NB4 (cell line): ENCODE results near the gene PRPSAP2.

Experiments used
- POLR2A ChIP-seq: IDR thresholded peaks from 2 replicates; pipeline ENCODE4 v1.6.1; 2011; ENCODE audit warnings: mild to moderate bottlenecking; ENCODE audit not compliant: insufficient read length; ENCODE audit errors: extremely low read depth
- TF ChIP-seq, protein P1 (sequence below): IDR thresholded peaks from one replicate; pipeline ENCODE4 v1.5.1; 2012; ENCODE audit warnings: low read depth, low read length

DNA sequence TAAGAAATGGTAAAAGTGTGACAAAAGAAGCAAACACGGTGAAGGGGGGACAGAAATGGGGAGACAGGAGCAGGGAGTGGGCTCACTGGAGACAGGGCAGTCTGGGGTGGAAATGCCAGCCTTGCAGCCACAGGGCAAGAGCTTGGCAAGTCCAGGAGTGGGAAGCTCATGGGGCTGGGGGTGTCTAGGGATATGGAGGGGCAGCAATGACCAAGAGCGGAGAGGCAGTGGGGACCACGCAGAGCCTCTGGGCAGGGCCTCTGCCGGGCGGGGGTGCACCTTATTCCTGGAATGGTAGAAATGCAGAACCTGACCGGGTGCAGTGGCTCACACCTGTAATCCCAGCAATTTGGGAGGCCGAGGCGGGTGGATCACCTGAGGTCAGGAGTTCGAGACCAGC is 106.6 kb downstream of the PRPSAP2 start:
- TF ChIP-seq, protein P1, sequence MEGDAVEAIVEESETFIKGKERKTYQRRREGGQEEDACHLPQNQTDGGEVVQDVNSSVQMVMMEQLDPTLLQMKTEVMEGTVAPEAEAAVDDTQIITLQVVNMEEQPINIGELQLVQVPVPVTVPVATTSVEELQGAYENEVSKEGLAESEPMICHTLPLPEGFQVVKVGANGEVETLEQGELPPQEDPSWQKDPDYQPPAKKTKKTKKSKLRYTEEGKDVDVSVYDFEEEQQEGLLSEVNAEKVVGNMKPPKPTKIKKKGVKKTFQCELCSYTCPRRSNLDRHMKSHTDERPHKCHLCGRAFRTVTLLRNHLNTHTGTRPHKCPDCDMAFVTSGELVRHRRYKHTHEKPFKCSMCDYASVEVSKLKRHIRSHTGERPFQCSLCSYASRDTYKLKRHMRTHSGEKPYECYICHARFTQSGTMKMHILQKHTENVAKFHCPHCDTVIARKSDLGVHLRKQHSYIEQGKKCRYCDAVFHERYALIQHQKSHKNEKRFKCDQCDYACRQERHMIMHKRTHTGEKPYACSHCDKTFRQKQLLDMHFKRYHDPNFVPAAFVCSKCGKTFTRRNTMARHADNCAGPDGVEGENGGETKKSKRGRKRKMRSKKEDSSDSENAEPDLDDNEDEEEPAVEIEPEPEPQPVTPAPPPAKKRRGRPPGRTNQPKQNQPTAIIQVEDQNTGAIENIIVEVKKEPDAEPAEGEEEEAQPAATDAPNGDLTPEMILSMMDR = no peak
- no peak for TF ChIP-seq POLR2A
